ENCODE results near the gene LMTK3. TPM values are rescaled to one million over a fixed set of nuclear protein-coding genes. Genes with fewer than 3 reads are reported as not detected.

LMTK3 gene
- total RNA-seq, 4 donors from 2014 or later, result 0.28 to 0.52 TPM; not detected in 2

DNA sequence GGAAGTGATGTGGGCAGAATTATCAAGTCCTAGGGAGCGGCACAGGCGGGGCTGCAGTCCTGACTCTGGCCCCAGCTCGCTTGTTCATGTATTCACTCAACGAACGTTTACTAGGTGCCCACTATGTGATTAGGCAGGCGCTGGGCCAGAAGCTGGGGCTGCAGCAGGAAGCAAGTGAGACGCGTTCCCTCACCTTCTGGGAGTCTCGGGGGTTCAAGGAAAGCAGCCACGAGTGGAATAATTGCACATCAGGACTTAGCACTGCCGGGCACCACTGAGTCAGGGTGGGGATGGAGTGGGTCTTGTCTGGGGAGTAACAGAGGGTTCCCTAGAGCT is 2.5 kb upstream of the LMTK3 start:
- Histone ChIP-seq H3K9me3 (no peaks in the 10 kb centered on the region), H3K36me3 (no peaks in the 10 kb centered on the region), H3K27me3 (peaks cover 22 to 30% of the 10 kb centered on the region in 2 donors), H3K27ac (no peak overlapping the region), H3K4me1 (peaks cover 0 to 8% of the 10 kb centered on the region in 2 donors), H3K4me3 (no peak overlapping the region)
- no peak for DNase-seq
- intact Hi-C loops (cut with DNase I; ENCODE audit: low total_unique reads), result no loop called here
- TF ChIP-seq, protein P1, sequence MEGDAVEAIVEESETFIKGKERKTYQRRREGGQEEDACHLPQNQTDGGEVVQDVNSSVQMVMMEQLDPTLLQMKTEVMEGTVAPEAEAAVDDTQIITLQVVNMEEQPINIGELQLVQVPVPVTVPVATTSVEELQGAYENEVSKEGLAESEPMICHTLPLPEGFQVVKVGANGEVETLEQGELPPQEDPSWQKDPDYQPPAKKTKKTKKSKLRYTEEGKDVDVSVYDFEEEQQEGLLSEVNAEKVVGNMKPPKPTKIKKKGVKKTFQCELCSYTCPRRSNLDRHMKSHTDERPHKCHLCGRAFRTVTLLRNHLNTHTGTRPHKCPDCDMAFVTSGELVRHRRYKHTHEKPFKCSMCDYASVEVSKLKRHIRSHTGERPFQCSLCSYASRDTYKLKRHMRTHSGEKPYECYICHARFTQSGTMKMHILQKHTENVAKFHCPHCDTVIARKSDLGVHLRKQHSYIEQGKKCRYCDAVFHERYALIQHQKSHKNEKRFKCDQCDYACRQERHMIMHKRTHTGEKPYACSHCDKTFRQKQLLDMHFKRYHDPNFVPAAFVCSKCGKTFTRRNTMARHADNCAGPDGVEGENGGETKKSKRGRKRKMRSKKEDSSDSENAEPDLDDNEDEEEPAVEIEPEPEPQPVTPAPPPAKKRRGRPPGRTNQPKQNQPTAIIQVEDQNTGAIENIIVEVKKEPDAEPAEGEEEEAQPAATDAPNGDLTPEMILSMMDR (IDR thresholded peaks at IDR 0.05), result no peak
- TF ChIP-seq POLR2A (IDR thresholded peaks at IDR 0.05), result no peak

DNA sequence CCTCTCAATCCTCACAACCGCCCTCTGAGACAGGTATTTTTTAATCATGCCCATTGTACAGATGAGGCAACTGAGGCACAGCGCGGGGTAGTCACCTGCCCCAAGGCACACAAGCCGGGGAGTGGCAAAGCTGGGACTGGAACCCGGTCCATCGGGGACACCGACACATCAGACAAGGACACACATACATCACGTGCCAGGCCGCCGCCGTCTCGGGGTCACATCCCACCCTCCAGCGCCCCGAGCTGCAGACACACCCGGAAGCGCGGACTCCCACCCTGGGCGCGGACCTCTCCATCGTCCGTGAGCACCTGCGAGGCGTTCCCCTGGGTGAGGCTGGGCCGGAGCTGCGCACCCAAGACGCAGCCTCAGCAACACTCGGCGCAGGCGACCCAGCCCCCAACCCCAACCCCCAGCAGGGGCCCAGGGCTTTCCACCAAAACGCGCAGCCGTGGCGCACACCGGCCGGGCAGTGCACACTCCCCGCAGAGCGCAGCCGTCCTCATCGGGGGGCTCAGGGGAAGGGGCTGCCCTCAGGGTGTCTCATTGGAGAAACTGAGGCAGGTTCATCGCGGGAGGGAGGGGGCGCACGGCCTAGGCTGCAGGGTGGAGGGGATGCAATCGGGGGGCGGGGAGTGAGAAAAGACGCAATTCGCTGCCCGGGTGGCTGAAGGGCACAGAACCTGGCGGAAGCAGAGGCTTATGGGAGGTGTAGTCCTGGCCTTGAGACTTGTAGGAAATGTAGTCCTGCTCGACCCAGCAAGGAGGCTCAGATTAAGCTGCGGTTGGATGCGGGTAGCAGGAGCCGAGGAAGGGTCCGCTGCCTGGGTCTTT is 1.9 kb upstream of the LMTK3 start:
- intact Hi-C loops (cut with DNase I; ENCODE audit: low total_unique reads), result no loop called here
- Histone ChIP-seq H3K4me3 (peak overlapping the region; percentile 29 to 38), H3K36me3 (no peaks in the 10 kb centered on the region), H3K4me1 (peaks cover 0 to 8% of the 10 kb centered on the region in 2 donors), H3K27ac (no peak overlapping the region), H3K27me3 (peaks cover 22 to 30% of the 10 kb centered on the region in 2 donors), H3K9me3 (no peaks in the 10 kb centered on the region)
- peak in 1 of 2 donors; percentile 22 for DNase-seq
- TF ChIP-seq, protein P1 (IDR thresholded peaks at IDR 0.05), result no peak

DNA sequence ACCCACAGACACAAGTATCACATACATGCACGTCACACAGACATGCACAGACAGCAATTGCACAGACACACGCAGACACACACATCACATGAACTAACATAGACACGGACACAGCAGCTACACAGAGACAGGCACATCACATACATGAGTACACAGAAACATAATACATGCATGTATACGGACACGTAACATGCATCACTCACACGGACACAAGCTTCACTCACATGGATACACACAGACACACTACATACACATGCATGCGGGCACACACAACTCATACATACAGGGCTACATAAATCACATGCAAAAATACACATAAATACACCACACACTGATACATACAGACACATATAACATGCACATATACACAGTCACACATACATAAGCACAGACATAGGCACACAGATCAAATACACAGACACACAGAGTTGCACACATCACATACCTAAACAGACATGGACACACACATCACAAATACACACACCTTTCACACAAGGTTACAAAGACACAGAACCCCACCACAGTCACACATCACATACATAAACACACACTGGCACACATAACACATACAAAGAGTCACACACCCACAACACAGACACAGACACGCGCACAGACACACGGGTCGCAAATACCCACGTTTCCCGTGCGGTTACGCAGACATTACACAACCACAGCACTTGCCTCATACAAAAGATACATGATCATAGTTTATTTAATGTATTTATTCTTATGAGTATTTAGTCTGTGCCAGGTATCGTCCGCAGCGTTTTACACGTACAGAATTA is 1.1 kb upstream of the LMTK3 start:
- Histone ChIP-seq H3K4me1 (peaks cover 0 to 8% of the 10 kb centered on the region in 2 donors), H3K4me3 (no peak overlapping the region), H3K36me3 (no peaks in the 10 kb centered on the region), H3K9me3 (no peaks in the 10 kb centered on the region), H3K27me3 (peaks cover 22 to 30% of the 10 kb centered on the region in 2 donors), H3K27ac (no peak overlapping the region)
- no peak for TF ChIP-seq POLR2A (IDR thresholded peaks at IDR 0.05)
- intact Hi-C loops (cut with DNase I; ENCODE audit: low total_unique reads), result no loop called here
- no peak for DNase-seq

DNA sequence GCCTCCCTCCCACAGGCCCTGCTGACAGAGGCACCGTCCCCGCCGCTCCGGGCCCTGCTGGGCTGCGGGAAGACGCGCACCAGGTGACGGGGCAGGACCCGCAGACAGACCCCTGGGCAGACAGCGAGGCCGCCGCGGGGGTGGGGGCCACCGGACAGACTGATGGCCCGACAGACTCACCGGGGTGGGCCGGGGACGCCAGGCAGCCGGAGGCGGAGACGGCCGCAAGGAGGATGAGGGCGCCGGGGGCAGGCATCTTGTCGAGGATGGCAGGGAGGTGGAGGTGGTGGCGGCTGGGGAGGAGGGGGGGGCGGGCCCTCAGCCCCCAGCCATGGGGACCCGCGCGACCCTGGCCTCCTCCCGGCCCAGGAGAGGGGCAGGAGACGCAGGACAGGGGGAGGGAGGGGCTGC is 309 bp downstream of the LMTK3 start:
- peaks cover 0 to 8% of the 10 kb centered on the region in 2 donors for H3K4me1 ChIP-seq
- intact Hi-C loops (cut with DNase I; ENCODE audit: low total_unique reads), result no loop called here
- H3K27me3 ChIP-seq, result peaks cover 22 to 30% of the 10 kb centered on the region in 2 donors
- H3K36me3 ChIP-seq, result no peaks in the 10 kb centered on the region
- no peak overlapping the region for H3K27ac ChIP-seq
- H3K4me3 ChIP-seq, result no peak overlapping the region
- TF ChIP-seq, protein P1 (IDR thresholded peaks at IDR 0.05), result no peak
- TF ChIP-seq POLR2A (IDR thresholded peaks at IDR 0.05), result no peak
- no peak for DNase-seq
- no peaks in the 10 kb centered on the region for H3K9me3 ChIP-seq

DNA sequence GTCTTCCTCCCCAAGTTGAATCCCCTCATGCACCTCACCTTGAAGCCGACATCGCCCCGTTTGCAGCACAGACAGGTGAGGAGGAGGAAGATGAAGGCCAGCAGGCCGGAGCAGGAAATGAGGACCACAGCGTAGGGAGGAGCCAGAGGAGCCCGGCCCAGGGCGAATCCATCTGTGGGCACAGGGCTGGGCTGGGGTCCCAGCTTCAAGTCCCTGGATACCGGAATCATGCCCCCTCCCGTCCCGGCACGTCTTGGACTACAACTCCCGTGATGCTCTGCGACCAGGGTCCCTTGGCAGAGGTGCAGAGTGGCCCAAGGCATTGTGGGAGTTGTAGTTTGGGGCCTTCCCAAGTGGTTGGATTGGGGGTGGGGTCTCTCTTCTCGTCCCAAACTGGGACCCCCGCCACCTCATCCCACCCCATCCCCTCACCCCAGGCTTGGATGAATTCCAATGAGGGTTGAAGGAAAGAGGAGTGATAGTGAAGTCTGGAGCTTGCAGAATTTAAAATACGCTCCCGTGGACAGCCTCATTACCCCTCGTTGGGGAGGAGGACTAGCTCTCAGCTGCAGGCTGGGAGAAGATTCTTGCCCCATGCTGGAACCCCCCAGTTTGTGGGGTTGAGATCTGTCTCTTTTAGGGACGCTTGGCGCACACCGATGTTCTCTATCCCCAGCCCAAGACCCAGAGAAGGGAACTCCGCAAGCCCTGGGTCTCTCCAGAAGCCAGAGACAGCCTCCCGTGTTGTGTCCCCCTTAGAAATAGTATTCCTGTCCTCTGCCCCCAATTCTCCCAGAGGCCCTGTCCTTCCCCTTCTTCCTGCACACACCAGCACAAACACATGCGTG is 990 bp downstream of the LMTK3 start:
- Histone ChIP-seq H3K27me3 (peaks cover 22 to 30% of the 10 kb centered on the region in 2 donors), H3K36me3 (no peaks in the 10 kb centered on the region), H3K4me1 (peaks cover 0 to 8% of the 10 kb centered on the region in 2 donors), H3K27ac (no peak overlapping the region), H3K4me3 (no peak overlapping the region), H3K9me3 (no peaks in the 10 kb centered on the region)
- TF ChIP-seq, protein P1 (IDR thresholded peaks at IDR 0.05), result no peak
- peak in 1 of 2 donors; percentile 11 for TF ChIP-seq POLR2A (IDR thresholded peaks at IDR 0.05)
- peak; percentile 62 to 65 for DNase-seq
- intact Hi-C loops (cut with DNase I; ENCODE audit: low total_unique reads), result no loop called here
